SU-DHL-6 (cell line): ENCODE data around the gene SLC41A3.

Experiments
- H2AFZ ChIP-seq: fragments of 200-600 bp; sonication (generic); 2 replicates; pipeline ENCODE4 v1.6.1; 2014; ENCODE audit warnings: low read depth, mild to moderate bottlenecking, moderate library complexity, mixed read lengths, antibody characterized with exemption, low read length; ENCODE audit not compliant: severe bottlenecking
- H3F3A ChIP-seq: fragments of 200-600 bp; shearing (Covaris generic); 2 replicates; pipeline ENCODE4 v1.6.0; 2016; ENCODE audit warnings: antibody characterized with exemption, mild to moderate bottlenecking; ENCODE audit not compliant: insufficient read depth
- H3K27ac ChIP-seq: fragments of 200-600 bp; sonication (generic); 2 replicates; pipeline ENCODE4 v1.5.1; 2016; ENCODE audit warnings: low read depth, mild to moderate bottlenecking, low read length, moderate library complexity, mixed read lengths
- H3K27me3 ChIP-seq: fragments of 200-600 bp; sonication (generic), shearing (Covaris generic); 2 replicates; pipeline ENCODE4 v1.6.0; 2014; ENCODE audit warnings: mild to moderate bottlenecking, low read length
- H3K36me3 ChIP-seq: fragments of 200-600 bp; sonication (generic); 2 replicates; pipeline ENCODE4 v1.6.1; 2014; ENCODE audit warnings: mild to moderate bottlenecking, low read length, mixed read lengths
- H3K4me2 ChIP-seq: fragments of 300-600, 200-600 bp; shearing (Covaris generic), sonication (generic); 2 replicates; pipeline ENCODE4 v1.6.0; 2014; ENCODE audit warnings: low read length, low read depth, mild to moderate bottlenecking; ENCODE audit not compliant: poor library complexity, severe bottlenecking
- H3K4me3 ChIP-seq: fragments of 200-600 bp; sonication (generic); 2 replicates; pipeline ENCODE4 v1.5.1; 2014; ENCODE audit warnings: antibody characterized with exemption, low read length, mild to moderate bottlenecking, mixed read lengths; ENCODE audit not compliant: insufficient read depth, poor library complexity, severe bottlenecking
- H3K79me2 ChIP-seq: fragments of 200-600 bp; sonication (generic); 2 replicates; pipeline ENCODE4 v1.6.1; 2014; ENCODE audit warnings: mild to moderate bottlenecking, low read length, moderate library complexity; ENCODE audit not compliant: insufficient read depth
- H3K9ac ChIP-seq: fragments of 200-600 bp; sonication (generic); 2 replicates; pipeline ENCODE4 v1.7.0; 2014; ENCODE audit warnings: mild to moderate bottlenecking, low read length
- H3K9me2 ChIP-seq: fragments of 200-600 bp; sonication (generic); replicated peaks from 2 replicates; pipeline ENCODE4 v1.6.1; 2014; ENCODE audit warnings: low read length; ENCODE audit not compliant: insufficient read depth
- H3K9me3 ChIP-seq: fragments of 200-600 bp; sonication (generic); 2 replicates; pipeline ENCODE4 v1.6.1; 2014; ENCODE audit warnings: low read length, mixed read lengths; ENCODE audit not compliant: insufficient read depth
- H4K20me1 ChIP-seq: fragments of 200-600 bp; sonication (generic); 2 replicates; pipeline ENCODE4 v1.6.1; 2014; ENCODE audit warnings: low read depth, mild to moderate bottlenecking, antibody characterized with exemption, low read length, moderate library complexity, mixed read lengths
- EZH2phosphoT487 ChIP-seq: fragments of 200-600 bp; sonication (generic), shearing (Covaris generic); conservative IDR thresholded peaks from 2 replicates; pipeline ENCODE4 v1.6.1; 2018; ENCODE audit warnings: mild to moderate bottlenecking, antibody characterized with exemption, low read length, moderate library complexity, mixed read lengths
- TF ChIP-seq, protein P1 (sequence below): fragments of 200-600 bp; sonication (generic); IDR thresholded peaks from one replicate; pipeline ENCODE4 v1.5.1; 2017; ENCODE audit warnings: antibody characterized with exemption, mild to moderate bottlenecking, low read length, moderate library complexity; ENCODE audit not compliant: insufficient read depth, poor library complexity, severe bottlenecking

SLC41A3 gene

GRCh38 chr3:126022741-126023359, 61.1 kb downstream of the SLC41A3 start:
- Histone ChIP-seq H3K36me3 (no peaks in the 10 kb centered on the region), H3K27me3 (no peaks in the 10 kb centered on the region), H3K27ac (no peak overlapping the region), H3K9ac (no peak overlapping the region), H3K79me2 (no peaks in the 10 kb centered on the region), H4K20me1 (no peaks in the 10 kb centered on the region), H3F3A (no peaks in the 10 kb centered on the region), H2AFZ (no peak overlapping the region), H3K4me3 (no peak overlapping the region), H3K9me3 (peaks cover 6% of the 10 kb centered on the region; the same call in 1 of the 2 replicates), H3K4me2 (no peak overlapping the region), H3K9me2 (no peaks in the 10 kb centered on the region)
- TF ChIP-seq EZH2phosphoT487, result no peak
- TF ChIP-seq, protein P1, sequence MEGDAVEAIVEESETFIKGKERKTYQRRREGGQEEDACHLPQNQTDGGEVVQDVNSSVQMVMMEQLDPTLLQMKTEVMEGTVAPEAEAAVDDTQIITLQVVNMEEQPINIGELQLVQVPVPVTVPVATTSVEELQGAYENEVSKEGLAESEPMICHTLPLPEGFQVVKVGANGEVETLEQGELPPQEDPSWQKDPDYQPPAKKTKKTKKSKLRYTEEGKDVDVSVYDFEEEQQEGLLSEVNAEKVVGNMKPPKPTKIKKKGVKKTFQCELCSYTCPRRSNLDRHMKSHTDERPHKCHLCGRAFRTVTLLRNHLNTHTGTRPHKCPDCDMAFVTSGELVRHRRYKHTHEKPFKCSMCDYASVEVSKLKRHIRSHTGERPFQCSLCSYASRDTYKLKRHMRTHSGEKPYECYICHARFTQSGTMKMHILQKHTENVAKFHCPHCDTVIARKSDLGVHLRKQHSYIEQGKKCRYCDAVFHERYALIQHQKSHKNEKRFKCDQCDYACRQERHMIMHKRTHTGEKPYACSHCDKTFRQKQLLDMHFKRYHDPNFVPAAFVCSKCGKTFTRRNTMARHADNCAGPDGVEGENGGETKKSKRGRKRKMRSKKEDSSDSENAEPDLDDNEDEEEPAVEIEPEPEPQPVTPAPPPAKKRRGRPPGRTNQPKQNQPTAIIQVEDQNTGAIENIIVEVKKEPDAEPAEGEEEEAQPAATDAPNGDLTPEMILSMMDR, result no peak

DNA sequence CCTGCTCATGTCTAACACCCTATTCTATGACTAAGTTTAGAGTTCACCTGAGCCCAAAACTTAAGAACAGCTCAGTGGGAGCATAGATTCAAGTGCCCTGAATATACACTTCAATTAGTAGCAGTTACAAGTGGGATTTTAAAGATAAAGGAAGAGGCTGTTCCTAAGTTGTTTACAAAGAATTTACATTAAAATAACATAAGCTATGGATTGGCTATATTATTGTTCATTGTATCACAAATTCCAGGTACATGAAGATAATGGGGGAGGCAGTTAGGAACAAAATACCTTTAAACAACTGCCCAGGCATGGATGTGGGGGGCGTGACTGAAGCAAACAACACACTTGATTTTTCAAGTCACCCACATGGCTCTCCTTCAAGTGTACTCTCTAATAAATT, 62.2 kb downstream of the SLC41A3 start:
- Histone ChIP-seq H3K79me2 (no peaks in the 10 kb centered on the region), H3K36me3 (no peaks in the 10 kb centered on the region), H3K27me3 (no peaks in the 10 kb centered on the region), H4K20me1 (no peaks in the 10 kb centered on the region), H3K4me3 (no peak overlapping the region), H3K9me3 (no peaks in the 10 kb centered on the region), H3K4me2 (no peak overlapping the region), H3F3A (no peaks in the 10 kb centered on the region), H3K27ac (no peak overlapping the region), H2AFZ (no peak overlapping the region), H3K9ac (no peak overlapping the region), H3K9me2 (no peaks in the 10 kb centered on the region)
- TF ChIP-seq EZH2phosphoT487, result no peak
- TF ChIP-seq, protein P1, result no peak

DNA sequence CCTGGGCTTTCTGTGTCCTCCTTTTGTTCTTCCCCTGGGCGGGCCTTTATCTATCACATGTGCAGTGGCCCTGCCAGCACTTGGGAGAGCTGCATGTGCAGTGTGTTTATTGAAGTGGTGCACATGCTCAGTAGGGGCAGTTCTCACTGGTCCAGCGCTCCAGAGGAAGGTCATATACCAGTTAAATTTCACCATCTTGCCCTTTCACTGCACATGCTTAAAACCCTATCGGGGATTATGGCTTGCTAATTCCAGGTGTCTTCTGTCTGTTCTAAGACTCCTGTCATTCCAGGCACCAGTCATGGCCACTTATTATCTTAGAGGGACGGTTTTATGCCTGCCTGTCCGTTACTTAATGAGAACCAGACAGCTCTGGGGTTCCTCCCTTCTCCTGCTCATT, 62.7 kb downstream of the SLC41A3 start:
- no peaks in the 10 kb centered on the region for H4K20me1 ChIP-seq
- H3K9ac ChIP-seq, result no peak overlapping the region
- H3K27me3 ChIP-seq, result no peaks in the 10 kb centered on the region
- H3K27ac ChIP-seq, result no peak overlapping the region
- H3K79me2 ChIP-seq, result no peaks in the 10 kb centered on the region
- no peak overlapping the region for H2AFZ ChIP-seq
- H3K9me3 ChIP-seq, result no peaks in the 10 kb centered on the region
- no peak overlapping the region for H3K4me3 ChIP-seq
- TF ChIP-seq, protein P1, result no peak
- no peak for TF ChIP-seq EZH2phosphoT487
- no peaks in the 10 kb centered on the region for H3F3A ChIP-seq
- H3K36me3 ChIP-seq, result no peaks in the 10 kb centered on the region
- no peak overlapping the region for H3K4me2 ChIP-seq
- H3K9me2 ChIP-seq, result no peaks in the 10 kb centered on the region
